Endothelial cell of umbilical vein (primary cell): ENCODE measurements around the gene HELQ. TPM values are rescaled to one million over a fixed set of nuclear protein-coding genes. Genes with fewer than 3 reads are reported as not detected.
"Not testable (repeated sequence)": the region's sequence is repeated elsewhere in the genome, so short reads cannot be mapped to it uniquely, and the experiment has no call there.

ENCODE experiments used
- BruUV-seq: library from RNA; stranded (reverse); fragments of 400-500 nt; replicated peaks from 2 replicates; lab custom pipeline; 2021; lab: Mats Ljungman, UMichigan
- CTCF ChIA-PET: fragments of 300-600, 350-600 bp; sonication (Branson Sonifier 250); formaldehyde crosslinking; loops from one replicate; lab custom pipeline; 2021; ENCODE audit warnings: antibody characterized with exemption, inconsistent platforms; lab: Charles Lee
- POLR2A ChIA-PET: fragments of 300-600, 350-600 bp; sonication (Branson Sonifier 250); formaldehyde crosslinking; loops from one replicate; lab custom pipeline; 2021; ENCODE audit warnings: antibody characterized with exemption, inconsistent platforms; lab: Charles Lee
- DNase-seq: peaks from one replicate; pipeline ENCODE4 v3.0.0-alpha.2; 2011; ENCODE audit warnings: low read depth, low spot score
- FAIRE-seq: peaks from 2 replicates; lab custom pipeline; 2011; peaks lifted over from hg19 to GRCh38; lab: Jason Lieb, UNC
- H2AFZ ChIP-seq: 2 replicates; pipeline ENCODE4 v1.6.0; 2012; ENCODE audit warnings: low read depth, low read length, control low read depth, inconsistent platforms
- H3K27ac ChIP-seq: 2 replicates; pipeline ENCODE4 v1.5.1; 2011; ENCODE audit warnings: low read depth, mild to moderate bottlenecking, control low read depth, low read length, moderate library complexity; ENCODE audit not compliant: insufficient read depth
- H3K27me3 ChIP-seq, 2 experiments: 2 replicates each; pipeline versions ENCODE4 v1.6.0 to v1.6.1; 2011; ENCODE audit warnings: low read length in 2 of 2, mixed read lengths in 1 of 2; ENCODE audit not compliant: control insufficient read depth in 2 of 2, insufficient read depth in 2 of 2
- H3K36me3 ChIP-seq, 2 experiments: 2 replicates in 1 of 2; 3 replicates in 1 of 2; pipeline ENCODE4 v1.5.1; 2011; ENCODE audit warnings: low read length in 2 of 2, mild to moderate bottlenecking in 1 of 2, moderate library complexity in 1 of 2; ENCODE audit not compliant: control insufficient read depth in 2 of 2, insufficient read depth in 2 of 2; ENCODE audit errors: extremely low read depth in 1 of 2
- H3K4me1 ChIP-seq: 3 replicates; pipeline ENCODE4 v1.5.1; 2011; ENCODE audit warnings: mild to moderate bottlenecking, low read length; ENCODE audit not compliant: control insufficient read depth, insufficient read depth; ENCODE audit errors: extremely low read depth
- H3K4me2 ChIP-seq: 2 replicates; pipeline ENCODE4 v1.6.1; 2011; ENCODE audit warnings: low read length, control low read depth, mixed read lengths; ENCODE audit not compliant: insufficient read depth
- H3K4me3 ChIP-seq, 3 experiments: fragments of 200-600 bp in 1 of 3; sonication (generic), shearing (Covaris generic) in 1 of 3; replicated peaks in 1 of 3; 2 replicates each; pipeline ENCODE4 v1.5.1; 2011 to 2016; ENCODE audit warnings: control low read depth in 3 of 3, low read length in 3 of 3, mild to moderate bottlenecking in 2 of 3, inconsistent platforms in 1 of 3, low read depth in 1 of 3, moderate library complexity in 1 of 3; ENCODE audit not compliant: insufficient read depth in 1 of 3
- H3K79me2 ChIP-seq: 2 replicates; pipeline ENCODE4 v1.6.0; 2012; ENCODE audit warnings: low read length, inconsistent platforms; ENCODE audit not compliant: control insufficient read depth, insufficient read depth
- H3K9ac ChIP-seq: replicated peaks from 2 replicates; pipeline ENCODE3; 2011; ENCODE audit warnings: low read length, control low read depth; ENCODE audit not compliant: insufficient read depth; ENCODE audit errors: extremely low read depth
- H3K9me1 ChIP-seq: replicated peaks from 3 replicates; pipeline ENCODE4 v1.6.0; 2011; ENCODE audit warnings: mild to moderate bottlenecking, low read length; ENCODE audit not compliant: control insufficient read depth, insufficient read depth; ENCODE audit errors: extremely low read depth
- H3K9me3 ChIP-seq: replicated peaks from 2 replicates; pipeline ENCODE4 v1.5.1; 2012; ENCODE audit warnings: low read length, inconsistent platforms; ENCODE audit not compliant: control insufficient read depth, insufficient read depth
- H4K20me1 ChIP-seq: replicated peaks from 2 replicates; pipeline ENCODE3; 2011; ENCODE audit warnings: mild to moderate bottlenecking, low read length; ENCODE audit not compliant: control insufficient read depth, insufficient read depth; ENCODE audit errors: extremely low read depth
- EZH2 ChIP-seq: IDR thresholded peaks from 2 replicates; pipeline ENCODE4 v1.6.1; 2012; ENCODE audit warnings: borderline replicate concordance, low read depth, mild to moderate bottlenecking, moderate library complexity, low read length, inconsistent platforms; ENCODE audit not compliant: severe bottlenecking
- FOS ChIP-seq: IDR thresholded peaks from 2 replicates; pipeline ENCODE4 v1.6.1; 2011; ENCODE audit warnings: mild to moderate bottlenecking, low read length, moderate library complexity, borderline replicate concordance; ENCODE audit not compliant: insufficient read depth
- GATA2 ChIP-seq: IDR thresholded peaks from 2 replicates; pipeline ENCODE4 v1.7.0; 2011; ENCODE audit warnings: low read depth, mild to moderate bottlenecking, moderate library complexity, mixed read lengths, low read length; ENCODE audit not compliant: insufficient read length, insufficient read depth
- JUN ChIP-seq: IDR thresholded peaks from 2 replicates; pipeline ENCODE4 v1.6.1; 2011; ENCODE audit warnings: borderline replicate concordance, low read depth; ENCODE audit not compliant: insufficient read length, insufficient read depth
- MYC ChIP-seq: IDR thresholded peaks from one replicate; pipeline ENCODE4 v1.6.1; 2011; ENCODE audit warnings: mild to moderate bottlenecking, low read depth, low read length
- POLR2A ChIP-seq: IDR thresholded peaks from 2 replicates; pipeline ENCODE4 v1.6.1; 2012; ENCODE audit warnings: low read depth, mild to moderate bottlenecking, control low read depth, low read length
- POLR2AphosphoS5 ChIP-seq: IDR thresholded peaks from 2 replicates; pipeline ENCODE4 v1.6.1; 2012; ENCODE audit warnings: low read depth, mild to moderate bottlenecking, control low read depth, low read length, moderate library complexity; ENCODE audit not compliant: insufficient read depth
- dilution Hi-C: fragments of 300-500 bp; cut with MboI; formaldehyde crosslinking; loops from one replicate; pipeline ENCODE4 v1.15.0; 2019; ENCODE audit warnings: low sequenced_read_pairs; ENCODE audit not compliant: extremely low pct_ligation_motif_present
- intact Hi-C: fragments of 100-400 bp; cut with micrococcal nuclease; formaldehyde crosslinking; loops from one replicate; pipeline ENCODE4 v1.10.0; 2022
- polyA plus RNA-seq, 4 experiments: library from polyadenylated mRNA; depleted of rRNA in 3 of 4; stranded (reverse) in 3 of 4; unstranded in 1 of 4; fragments of >200 nt; gene quantifications; 2 replicates each; pipeline versions ENCODE4 v1.2.1 to v1.2.3, GENCODE V29; 2011 to 2012; ENCODE audit warnings: missing spikeins in 1 of 4
- total RNA-seq: library from RNA; stranded (reverse); gene quantifications from 2 replicates; pipeline ENCODE4 v1.2.3, GENCODE V29; 2021
- TF ChIP-seq, protein P1 (sequence below): IDR thresholded peaks from 2 replicates; pipeline ENCODE4 v1.6.1; 2011; ENCODE audit not compliant: insufficient read depth, insufficient read length
- TF ChIP-seq, protein P2 (sequence below), 2 donors: IDR thresholded peaks; 1 replicate in 1 of 2; 2 replicates in 1 of 2; pipeline ENCODE4 v1.5.1; 2011; ENCODE audit warnings: low read length in 2 of 2, mild to moderate bottlenecking in 2 of 2, moderate library complexity in 2 of 2, control low read depth in 1 of 2, inconsistent platforms in 1 of 2, low read depth in 1 of 2; ENCODE audit not compliant: insufficient read depth in 1 of 2; ENCODE audit errors: extremely low read depth in 1 of 2

Gene HELQ
- total and polyA plus RNA-seq, 2 donors (not counting 3 experiments of a cell fraction or from before 2014, with no cell fraction given): 8.7 to 11.1 TPM

DNA sequence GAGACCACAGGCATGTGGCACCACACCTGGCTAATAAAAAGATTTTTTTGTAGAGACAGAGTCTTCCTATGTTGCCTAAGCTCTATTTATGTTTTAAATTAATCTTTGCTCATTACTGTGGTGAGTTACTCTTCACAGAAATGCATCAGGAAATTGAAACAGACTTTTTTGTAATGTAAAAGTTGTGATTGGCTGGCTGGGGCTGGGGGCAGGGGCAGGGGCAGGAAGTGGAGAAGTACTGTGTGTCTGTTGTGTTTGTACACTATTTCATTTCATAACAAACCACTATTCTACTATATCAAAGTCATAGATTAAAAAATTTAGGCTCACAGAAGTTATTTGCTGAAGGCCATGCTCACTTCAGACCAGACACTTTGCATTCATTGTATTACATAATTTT, 48.4 kb upstream of the HELQ start:
- no peak for DNase-seq
- Histone ChIP-seq H3K4me3 (no peak overlapping the region), H3K9me3 (no peaks in the 10 kb centered on the region), H3K9ac (no peak overlapping the region), H3K4me2 (no peak overlapping the region), H3K4me1 (no peaks in the 10 kb centered on the region), H3K27me3 (peaks cover 0 to 2% of the 10 kb centered on the region in 2 experiments), H3K27ac (no peak overlapping the region), H3K79me2 (no peaks in the 10 kb centered on the region), H2AFZ (no peak overlapping the region), H4K20me1 (no peaks in the 10 kb centered on the region), H3K9me1 (no peaks in the 10 kb centered on the region), H3K36me3 (no peaks in the 10 kb centered on the region)
- TF ChIP-seq GATA2 (no peak), JUN (no peak), EZH2 (no peak), FOS (no peak), MYC (no peak), POLR2A (no peak), POLR2AphosphoS5 (no peak)
- TF ChIP-seq, protein P1, sequence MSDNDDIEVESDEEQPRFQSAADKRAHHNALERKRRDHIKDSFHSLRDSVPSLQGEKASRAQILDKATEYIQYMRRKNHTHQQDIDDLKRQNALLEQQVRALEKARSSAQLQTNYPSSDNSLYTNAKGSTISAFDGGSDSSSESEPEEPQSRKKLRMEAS: no peak
- TF ChIP-seq, protein P2, sequence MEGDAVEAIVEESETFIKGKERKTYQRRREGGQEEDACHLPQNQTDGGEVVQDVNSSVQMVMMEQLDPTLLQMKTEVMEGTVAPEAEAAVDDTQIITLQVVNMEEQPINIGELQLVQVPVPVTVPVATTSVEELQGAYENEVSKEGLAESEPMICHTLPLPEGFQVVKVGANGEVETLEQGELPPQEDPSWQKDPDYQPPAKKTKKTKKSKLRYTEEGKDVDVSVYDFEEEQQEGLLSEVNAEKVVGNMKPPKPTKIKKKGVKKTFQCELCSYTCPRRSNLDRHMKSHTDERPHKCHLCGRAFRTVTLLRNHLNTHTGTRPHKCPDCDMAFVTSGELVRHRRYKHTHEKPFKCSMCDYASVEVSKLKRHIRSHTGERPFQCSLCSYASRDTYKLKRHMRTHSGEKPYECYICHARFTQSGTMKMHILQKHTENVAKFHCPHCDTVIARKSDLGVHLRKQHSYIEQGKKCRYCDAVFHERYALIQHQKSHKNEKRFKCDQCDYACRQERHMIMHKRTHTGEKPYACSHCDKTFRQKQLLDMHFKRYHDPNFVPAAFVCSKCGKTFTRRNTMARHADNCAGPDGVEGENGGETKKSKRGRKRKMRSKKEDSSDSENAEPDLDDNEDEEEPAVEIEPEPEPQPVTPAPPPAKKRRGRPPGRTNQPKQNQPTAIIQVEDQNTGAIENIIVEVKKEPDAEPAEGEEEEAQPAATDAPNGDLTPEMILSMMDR (IDR thresholded peaks at IDR 0.05; ENCODE audit: extremely low read depth in 1 of 2, insufficient read depth in 1 of 2, low read depth in 1 of 2, low read length in 2 of 2): no peak
- FAIRE-seq: no peak
- intact Hi-C loops: loop anchor here (10.0 kb wide), 1 partner anchor 1001 kb away; no protein-coding TSS in a partner anchor
- CTCF ChIA-PET: no interaction called here
- no TSS peak for BruUV-seq
- dilution Hi-C loops: no loop called here
- POLR2A ChIA-PET: no interaction called here

DNA sequence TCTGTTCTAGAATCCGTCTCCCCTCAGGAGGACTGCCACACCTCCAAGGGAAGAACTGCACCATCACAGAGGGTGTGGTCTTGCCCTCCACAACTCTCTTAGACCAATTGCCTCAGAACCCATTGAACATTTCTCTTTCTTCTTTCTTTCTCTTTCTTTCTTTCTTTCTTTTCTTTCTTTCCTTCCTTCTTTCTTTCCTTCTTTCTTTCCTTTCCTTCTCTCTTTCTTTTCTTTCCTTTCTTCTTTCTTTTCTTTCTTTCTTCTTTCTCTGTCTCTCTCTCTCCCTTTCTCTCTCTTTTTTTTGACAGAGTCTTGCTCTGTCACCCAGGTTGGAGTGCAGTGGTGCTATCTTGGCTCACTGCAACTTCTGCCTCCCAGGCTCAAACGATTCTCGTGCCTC, 46.0 kb upstream of the HELQ start:
- H3K27ac ChIP-seq, DNase-seq, H3K9me3 ChIP-seq, H3K79me2 ChIP-seq, H3K4me3 ChIP-seq, dilution Hi-C loops, H3K9ac ChIP-seq, FAIRE-seq, H3K4me2 ChIP-seq, H2AFZ ChIP-seq, POLR2A ChIA-PET, CTCF ChIA-PET, H3K27me3 ChIP-seq, H4K20me1 ChIP-seq, BruUV-seq, H3K4me1 ChIP-seq, H3K9me1 ChIP-seq, H3K36me3 ChIP-seq: not testable (repeated sequence)
- intact Hi-C loops: loop anchor here (10.0 kb wide), 1 partner anchor 1003 kb away; no protein-coding TSS in a partner anchor
